AG10803 (cell line): Measurements from ENCODE around the gene KANK2.

ENCODE experiments used
- DNase-seq: peaks from one replicate; pipeline ENCODE4 v3.0.0; 2010; ENCODE audit warnings: low read depth
- H3K4me3 ChIP-seq: 2 replicates; pipeline ENCODE4 v1.5.1; 2011; ENCODE audit warnings: mild to moderate bottlenecking, low read length, control low read depth
- CTCF ChIP-seq: conservative IDR thresholded peaks from 2 replicates; pipeline ENCODE4 v1.5.1; 2011; ENCODE audit warnings: mild to moderate bottlenecking, low read length, control low read depth, inconsistent platforms

KANK2 gene

GRCh38 chr19:11177592-11177991 lies 19.8 kb downstream of the KANK2 start:
- H3K4me3 ChIP-seq: no peak overlapping the region
- no peak for DNase-seq
- TF ChIP-seq CTCF: no peak

GRCh38 chr19:11176466-11177193 lies 20.7 kb downstream of the KANK2 start:
- no peak overlapping the region for H3K4me3 ChIP-seq
- no peak for TF ChIP-seq CTCF
- DNase-seq: no peak

- H3K4me3 ChIP-seq: no peak overlapping the region
- TF ChIP-seq CTCF: no peak
- no peak for DNase-seq
Observed at GRCh38 chr19:11175920-11176319, 21.4 kb downstream of the KANK2 start.

- no peak for TF ChIP-seq CTCF
- no peak overlapping the region for H3K4me3 ChIP-seq
- no peak for DNase-seq
Observed at GRCh38 chr19:11174336-11174735, 23.0 kb downstream of the KANK2 start.

GRCh38 chr19:11173516-11174155 lies 23.7 kb downstream of the KANK2 start:
- no peak for DNase-seq
- no peak overlapping the region for H3K4me3 ChIP-seq
- TF ChIP-seq CTCF: no peak

- DNase-seq: no peak
- no peak for TF ChIP-seq CTCF
- H3K4me3 ChIP-seq: no peak overlapping the region
Observed at GRCh38 chr19:11172576-11172975, 24.8 kb downstream of the KANK2 start.

GRCh38 chr19:11171144-11171543 lies 26.2 kb downstream of the KANK2 start:
- TF ChIP-seq CTCF: no peak
- no peak for DNase-seq
- H3K4me3 ChIP-seq: no peak overlapping the region
